Loucy (cell line): ENCODE data around the gene CTSF.
A peak's percentile ranks its signal among the peaks of the same experiment; 100 is the strongest.

Source experiments
- H2AFZ ChIP-seq: fragments of 200-600 bp; sonication (generic); 2 replicates; pipeline ENCODE4 v1.6.0; 2016; ENCODE audit warnings: antibody characterized with exemption, mild to moderate bottlenecking, low read length, moderate library complexity
- H3F3A ChIP-seq: fragments of 200-600 bp; 2 replicates; pipeline ENCODE4 v1.6.0; 2016; ENCODE audit warnings: antibody characterized with exemption, low read depth, mild to moderate bottlenecking
- H3K27me3 ChIP-seq: fragments of 200-600 bp; sonication (generic); 2 replicates; pipeline ENCODE4 v1.6.1; 2014; ENCODE audit warnings: low read length, mild to moderate bottlenecking; ENCODE audit not compliant: insufficient read depth, poor library complexity, severe bottlenecking
- H3K36me3 ChIP-seq: fragments of 200-600 bp; sonication (generic); 2 replicates; pipeline ENCODE4 v1.6.1; 2016; ENCODE audit warnings: low read length; ENCODE audit not compliant: insufficient read depth
- H3K4me1 ChIP-seq: fragments of 200-600 bp; sonication (generic); 2 replicates; pipeline ENCODE4 v1.5.1; 2014; ENCODE audit warnings: low read length, mild to moderate bottlenecking; ENCODE audit not compliant: insufficient read depth, poor library complexity, severe bottlenecking
- H3K4me2 ChIP-seq: fragments of 200-600 bp; sonication (generic); 2 replicates; pipeline ENCODE4 v1.6.0; 2014; ENCODE audit warnings: antibody characterized with exemption, low read length, low read depth, mild to moderate bottlenecking; ENCODE audit not compliant: poor library complexity, severe bottlenecking
- H3K4me3 ChIP-seq: fragments of 200-600 bp; sonication (generic); 2 replicates; pipeline ENCODE4 v1.5.1; 2014; ENCODE audit warnings: low read length, mild to moderate bottlenecking, mixed read lengths; ENCODE audit not compliant: poor library complexity, severe bottlenecking
- H3K79me2 ChIP-seq: fragments of 200-600 bp; sonication (generic); 2 replicates; pipeline ENCODE4 v1.6.1; 2014; ENCODE audit warnings: low read length; ENCODE audit not compliant: insufficient read depth
- H3K9ac ChIP-seq: fragments of 200-600 bp; sonication (generic); 2 replicates; pipeline ENCODE4 v1.6.0; 2014; ENCODE audit warnings: mild to moderate bottlenecking, low read depth, low read length, moderate library complexity; ENCODE audit not compliant: poor library complexity, severe bottlenecking
- H3K9me2 ChIP-seq: fragments of 200-600 bp; sonication (generic); replicated peaks from 2 replicates; pipeline ENCODE4 v1.6.1; 2016; ENCODE audit warnings: low read depth, low read length, mixed read lengths
- H3K9me3 ChIP-seq: fragments of 200-600 bp; sonication (generic); 2 replicates; pipeline ENCODE4 v1.6.1; 2014; ENCODE audit warnings: mild to moderate bottlenecking, antibody characterized with exemption, low read length, low read depth; ENCODE audit not compliant: insufficient read depth
- H4K20me1 ChIP-seq: fragments of 200-600 bp; sonication (generic); 2 replicates; pipeline ENCODE4 v1.6.0; 2014; ENCODE audit warnings: antibody characterized with exemption, low read length, mild to moderate bottlenecking; ENCODE audit not compliant: insufficient read depth, poor library complexity, severe bottlenecking
- EZH2phosphoT487 ChIP-seq: fragments of 200-600 bp; IDR thresholded peaks from 2 replicates; pipeline ENCODE4 v1.6.1; 2018; ENCODE audit warnings: antibody characterized with exemption, mild to moderate bottlenecking, moderate library complexity, borderline replicate concordance
- TF ChIP-seq, protein P1 (sequence below): fragments of 200-600 bp; sonication (generic); conservative IDR thresholded peaks from 2 replicates; pipeline ENCODE4 v1.5.1; 2014; ENCODE audit warnings: mild to moderate bottlenecking, antibody characterized with exemption, low read length

Gene CTSF

DNA sequence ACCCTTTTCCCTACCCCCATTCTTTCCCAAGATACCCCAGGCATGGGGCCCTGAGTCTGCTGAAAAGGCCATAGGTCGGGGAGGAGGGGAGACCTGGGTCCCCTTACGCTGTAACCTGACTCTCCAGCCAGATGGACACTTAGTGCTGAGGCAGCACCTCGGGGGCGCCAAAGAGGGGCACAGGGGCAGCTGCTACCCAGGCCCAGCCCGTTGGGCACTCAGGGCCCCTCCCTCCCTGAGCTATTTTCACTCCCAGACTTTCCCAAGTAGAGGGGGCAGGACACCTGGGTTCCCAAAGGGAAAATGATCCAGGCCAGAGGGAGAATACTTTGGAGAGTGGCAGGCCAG is 20.8 kb downstream of the CTSF start:
- TF ChIP-seq EZH2phosphoT487, result no peak
- TF ChIP-seq, protein P1, sequence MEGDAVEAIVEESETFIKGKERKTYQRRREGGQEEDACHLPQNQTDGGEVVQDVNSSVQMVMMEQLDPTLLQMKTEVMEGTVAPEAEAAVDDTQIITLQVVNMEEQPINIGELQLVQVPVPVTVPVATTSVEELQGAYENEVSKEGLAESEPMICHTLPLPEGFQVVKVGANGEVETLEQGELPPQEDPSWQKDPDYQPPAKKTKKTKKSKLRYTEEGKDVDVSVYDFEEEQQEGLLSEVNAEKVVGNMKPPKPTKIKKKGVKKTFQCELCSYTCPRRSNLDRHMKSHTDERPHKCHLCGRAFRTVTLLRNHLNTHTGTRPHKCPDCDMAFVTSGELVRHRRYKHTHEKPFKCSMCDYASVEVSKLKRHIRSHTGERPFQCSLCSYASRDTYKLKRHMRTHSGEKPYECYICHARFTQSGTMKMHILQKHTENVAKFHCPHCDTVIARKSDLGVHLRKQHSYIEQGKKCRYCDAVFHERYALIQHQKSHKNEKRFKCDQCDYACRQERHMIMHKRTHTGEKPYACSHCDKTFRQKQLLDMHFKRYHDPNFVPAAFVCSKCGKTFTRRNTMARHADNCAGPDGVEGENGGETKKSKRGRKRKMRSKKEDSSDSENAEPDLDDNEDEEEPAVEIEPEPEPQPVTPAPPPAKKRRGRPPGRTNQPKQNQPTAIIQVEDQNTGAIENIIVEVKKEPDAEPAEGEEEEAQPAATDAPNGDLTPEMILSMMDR, result no peak
- H3K9me2 ChIP-seq, result no peaks in the 10 kb centered on the region
- no peaks in the 10 kb centered on the region for H3K36me3 ChIP-seq
- H4K20me1 ChIP-seq, result no peaks in the 10 kb centered on the region
- no peaks in the 10 kb centered on the region for H3K9me3 ChIP-seq
- H3F3A ChIP-seq, result peaks cover 4% of the 10 kb centered on the region; the same call in 1 of the 2 replicates
- H3K4me2 ChIP-seq, result no peak overlapping the region
- H2AFZ ChIP-seq, result no peak overlapping the region
- H3K4me3 ChIP-seq, result no peak overlapping the region
- H3K27me3 ChIP-seq, result no peaks in the 10 kb centered on the region
- H3K79me2 ChIP-seq, result peaks cover 29% of the 10 kb centered on the region
- no peak overlapping the region for H3K9ac ChIP-seq
- H3K4me1 ChIP-seq, result peaks cover 10% of the 10 kb centered on the region

DNA sequence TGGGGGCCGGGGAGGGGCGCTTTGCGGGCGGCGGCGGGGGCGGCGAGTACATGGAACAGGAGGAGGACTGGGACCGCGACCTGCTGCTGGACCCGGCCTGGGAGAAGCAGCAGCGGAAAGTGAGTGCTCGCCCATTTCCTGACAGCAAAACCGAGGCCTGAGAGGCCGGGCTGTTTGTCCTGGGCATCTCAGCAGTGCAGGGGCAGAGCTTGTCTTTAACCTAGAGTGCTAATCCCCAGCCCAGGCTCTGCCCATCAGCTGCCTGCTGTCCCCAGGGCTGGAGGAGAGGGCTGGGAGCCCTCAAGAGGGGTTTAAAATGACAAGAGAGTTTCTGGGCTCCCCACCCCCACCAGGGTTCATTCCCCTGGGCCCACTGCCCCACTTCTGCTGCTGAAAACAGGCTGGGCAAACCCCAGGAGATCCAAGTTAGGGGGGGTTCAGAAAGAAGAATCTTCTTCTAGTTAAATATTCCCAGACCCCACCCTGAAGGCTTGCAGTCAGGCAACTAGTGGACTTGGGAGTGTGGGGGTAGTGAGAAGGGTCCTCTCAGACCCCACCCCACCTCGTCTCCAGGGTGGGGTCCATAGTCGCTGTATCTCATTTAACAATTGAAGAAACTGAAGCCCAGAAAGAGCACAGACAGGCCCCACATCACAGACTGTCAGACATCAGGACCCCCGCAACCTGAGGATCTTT is 21.3 kb downstream of the CTSF start:
- no peaks in the 10 kb centered on the region for H3K9me2 ChIP-seq
- H3K4me2 ChIP-seq, result no peak overlapping the region
- no peaks in the 10 kb centered on the region for H3K27me3 ChIP-seq
- no peaks in the 10 kb centered on the region for H4K20me1 ChIP-seq
- H3K36me3 ChIP-seq, result no peaks in the 10 kb centered on the region
- no peak overlapping the region for H3K9ac ChIP-seq
- H2AFZ ChIP-seq, result no peak overlapping the region
- H3K9me3 ChIP-seq, result no peaks in the 10 kb centered on the region
- H3K4me3 ChIP-seq, result no peak overlapping the region
- TF ChIP-seq, protein P1, result no peak
- no peak for TF ChIP-seq EZH2phosphoT487
- H3K4me1 ChIP-seq, result peaks cover 16% of the 10 kb centered on the region
- H3F3A ChIP-seq, result peaks cover 4% of the 10 kb centered on the region; the same call in 1 of the 2 replicates
- H3K79me2 ChIP-seq, result peaks cover 34% of the 10 kb centered on the region

GRCh38 chr11:66546368-66546965 is 21.9 kb downstream of the CTSF start, which contains the start of gene ACTN3:
ACTN3 (plus strand) TSS chr11:66546903; CDS start chr11:66546938, 35 bp downstream.
- TF ChIP-seq, protein P1, result no peak
- TF ChIP-seq EZH2phosphoT487, result no peak
- H3K4me1 ChIP-seq, result peaks cover 16% of the 10 kb centered on the region
- no peaks in the 10 kb centered on the region for H3K9me3 ChIP-seq
- no peaks in the 10 kb centered on the region for H3K27me3 ChIP-seq
- H3F3A ChIP-seq, result peaks cover 4% of the 10 kb centered on the region; the same call in 1 of the 2 replicates
- H3K4me3 ChIP-seq, result peak within 1 kb of the TSS; percentile 94
- H3K79me2 ChIP-seq, result peaks cover 35% of the 10 kb centered on the region
- no peaks in the 10 kb centered on the region for H4K20me1 ChIP-seq
- H3K9ac ChIP-seq, result peak within 1 kb of the TSS; percentile 93
- H3K4me2 ChIP-seq, result peak within 1 kb of the TSS; percentile 95
- no peaks in the 10 kb centered on the region; the same call in 1 of the 2 replicates for H3K36me3 ChIP-seq
- no peaks in the 10 kb centered on the region for H3K9me2 ChIP-seq
- H2AFZ ChIP-seq, result peak within 1 kb of the TSS; percentile 80
